Thoracic aorta (tissue), 2 donors: ENCODE measurements around the gene GMPPA. TPM values are rescaled to one million over a fixed set of nuclear protein-coding genes. Genes with fewer than 3 reads are reported as not detected.

Source experiments
- ATAC-seq: fragments of 150-250 bp; one replicate; pipeline ENCODE4 v1.8.0; 2017; ENCODE audit warnings: low read depth; ENCODE audit not compliant: insufficient number of reproducible peaks, low FRiP score
- DNase-seq: peaks from one replicate; pipeline ENCODE4 v3.0.0-alpha.2; 2020; ENCODE audit warnings: low spot score
- H3K27ac ChIP-seq, 2 donors: fragments of 200-600 bp; sonication (generic); 1 replicate in 1 of 2; 2 replicates in 1 of 2; pipeline ENCODE4 v1.5.1; 2016; ENCODE audit warnings: mild to moderate bottlenecking in 2 of 2, moderate library complexity in 2 of 2
- H3K27me3 ChIP-seq: fragments of 200-600 bp; sonication (generic); replicated peaks from 2 replicates; pipeline ENCODE4 v1.6.0; 2016; ENCODE audit warnings: mild to moderate bottlenecking; ENCODE audit not compliant: insufficient read depth
- H3K36me3 ChIP-seq: fragments of 200-600 bp; sonication (generic); one replicate; pipeline ENCODE4 v1.5.1; 2016
- H3K4me1 ChIP-seq, 2 donors: fragments of 200-600 bp; sonication (generic); 1 replicate in 1 of 2; 2 replicates in 1 of 2; pipeline versions ENCODE4 v1.5.1 to v1.6.0; 2016; ENCODE audit warnings: low read depth in 2 of 2, mild to moderate bottlenecking in 1 of 2; ENCODE audit not compliant: control insufficient read depth in 1 of 2
- H3K4me3 ChIP-seq: fragments of 200-600 bp; sonication (generic); 2 replicates; pipeline ENCODE4 v1.5.1; 2016; ENCODE audit warnings: mild to moderate bottlenecking
- H3K9me3 ChIP-seq: fragments of 200-600 bp; sonication (generic); 2 replicates; pipeline ENCODE4 v1.5.1; 2016
- total RNA-seq, 2 donors: library from RNA; depleted of rRNA; stranded (reverse); fragments of >200 nt; gene quantifications; one replicate each; pipeline versions ENCODE4 v1.1.0 to v1.2.3, GENCODE V29; 2016
- TF ChIP-seq, protein P1 (sequence below): fragments of 200-600 bp; sonication (generic); IDR thresholded peaks from one replicate; pipeline ENCODE4 v1.5.1; 2019; ENCODE audit warnings: antibody characterized with exemption

Gene GMPPA
- total RNA-seq, 2 donors from 2014 or later: 30.5 to 56.5 TPM

DNA sequence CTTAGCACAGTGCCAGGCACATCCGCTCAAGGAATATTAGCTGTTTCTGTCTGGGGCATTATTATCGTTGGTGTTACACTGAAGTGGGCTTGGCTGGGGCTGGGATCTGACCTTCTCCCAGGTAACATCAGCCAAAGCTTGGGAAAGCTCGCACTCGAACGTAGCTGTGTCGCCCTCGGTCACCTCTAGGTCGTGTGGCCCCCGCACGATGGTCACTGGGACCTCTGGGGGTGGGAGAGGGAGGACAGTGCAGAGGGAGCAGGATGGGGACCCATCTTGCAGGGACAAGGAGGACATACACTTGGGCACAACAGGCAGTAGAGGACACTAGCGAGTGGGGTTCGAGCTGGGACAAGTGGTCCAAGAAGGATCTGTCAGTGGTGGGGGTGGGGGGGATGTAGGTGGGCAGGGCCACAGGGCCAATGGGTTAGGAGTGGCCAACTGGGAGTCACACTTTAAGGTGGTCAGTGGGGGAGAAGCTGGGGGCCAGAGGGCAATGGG is 54.8 kb downstream of the GMPPA start:
- Histone ChIP-seq H3K27ac (no peak overlapping the region), H3K4me3 (no peak overlapping the region), H3K4me1 (peaks cover 10 to 18% of the 10 kb centered on the region in 2 donors), H3K9me3 (no peaks in the 10 kb centered on the region), H3K27me3 (no peaks in the 10 kb centered on the region), H3K36me3 (peaks cover 5% of the 10 kb centered on the region)
- ATAC-seq: no peak
- TF ChIP-seq, protein P1, sequence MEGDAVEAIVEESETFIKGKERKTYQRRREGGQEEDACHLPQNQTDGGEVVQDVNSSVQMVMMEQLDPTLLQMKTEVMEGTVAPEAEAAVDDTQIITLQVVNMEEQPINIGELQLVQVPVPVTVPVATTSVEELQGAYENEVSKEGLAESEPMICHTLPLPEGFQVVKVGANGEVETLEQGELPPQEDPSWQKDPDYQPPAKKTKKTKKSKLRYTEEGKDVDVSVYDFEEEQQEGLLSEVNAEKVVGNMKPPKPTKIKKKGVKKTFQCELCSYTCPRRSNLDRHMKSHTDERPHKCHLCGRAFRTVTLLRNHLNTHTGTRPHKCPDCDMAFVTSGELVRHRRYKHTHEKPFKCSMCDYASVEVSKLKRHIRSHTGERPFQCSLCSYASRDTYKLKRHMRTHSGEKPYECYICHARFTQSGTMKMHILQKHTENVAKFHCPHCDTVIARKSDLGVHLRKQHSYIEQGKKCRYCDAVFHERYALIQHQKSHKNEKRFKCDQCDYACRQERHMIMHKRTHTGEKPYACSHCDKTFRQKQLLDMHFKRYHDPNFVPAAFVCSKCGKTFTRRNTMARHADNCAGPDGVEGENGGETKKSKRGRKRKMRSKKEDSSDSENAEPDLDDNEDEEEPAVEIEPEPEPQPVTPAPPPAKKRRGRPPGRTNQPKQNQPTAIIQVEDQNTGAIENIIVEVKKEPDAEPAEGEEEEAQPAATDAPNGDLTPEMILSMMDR: no peak
- no peak for DNase-seq

DNA sequence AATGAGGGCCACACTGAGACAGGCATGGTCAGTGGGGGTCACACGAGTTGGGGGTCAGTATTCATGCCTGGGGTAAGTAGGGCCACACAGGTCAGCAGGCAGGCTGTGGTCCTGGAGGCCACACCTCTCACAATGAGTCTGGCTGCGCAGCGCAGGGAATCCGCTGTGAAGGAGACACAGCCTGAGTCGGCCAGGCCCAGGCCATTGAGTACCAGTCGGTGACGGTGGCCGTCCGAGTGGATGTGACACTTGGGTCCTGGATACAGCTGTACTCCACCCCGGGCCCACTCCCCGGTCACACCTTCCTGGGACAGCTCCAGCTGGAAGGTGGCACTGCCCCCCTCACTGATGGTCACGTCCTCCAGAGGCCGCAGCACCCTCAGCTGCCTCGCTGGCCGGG is 55.7 kb downstream of the GMPPA start:
- DNase-seq: no peak
- peaks cover 5% of the 10 kb centered on the region for H3K36me3 ChIP-seq

DNA sequence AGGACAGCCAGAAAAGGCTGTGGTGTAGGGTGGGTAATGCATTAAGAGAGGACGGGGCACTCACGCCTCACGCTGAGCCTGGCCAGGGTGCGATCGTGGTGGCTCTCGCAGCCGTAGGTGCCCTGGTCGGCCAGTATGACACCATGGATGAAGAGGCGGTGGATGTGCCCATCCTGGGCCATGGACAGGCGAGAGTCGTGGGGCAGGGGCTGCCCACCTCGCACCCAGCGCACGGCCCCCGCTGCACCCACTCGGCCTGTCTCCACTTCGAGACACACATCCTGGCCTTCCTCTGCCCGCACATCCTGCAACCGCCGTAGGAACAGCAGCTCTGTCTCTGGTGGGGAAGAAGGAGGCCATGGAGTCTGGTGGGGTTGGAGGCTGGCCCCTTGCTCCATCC is 57.3 kb downstream of the GMPPA start:
- Histone ChIP-seq H3K4me3 (no peak overlapping the region), H3K27ac (no peak overlapping the region), H3K4me1 (peaks cover 10 to 18% of the 10 kb centered on the region in 2 donors), H3K9me3 (no peaks in the 10 kb centered on the region), H3K27me3 (no peaks in the 10 kb centered on the region), H3K36me3 (peaks cover 5% of the 10 kb centered on the region)
- ATAC-seq (no peak), DNase-seq (no peak)
- TF ChIP-seq, protein P1: no peak

More for the DNA sequence above, 55.7 kb downstream of the GMPPA start:
- TF ChIP-seq, protein P1: no peak
- Histone ChIP-seq H3K4me1 (peaks cover 10 to 18% of the 10 kb centered on the region in 2 donors), H3K27ac (no peak overlapping the region), H3K9me3 (no peaks in the 10 kb centered on the region), H3K27me3 (no peaks in the 10 kb centered on the region), H3K4me3 (no peak overlapping the region)
- no peak for ATAC-seq

DNA sequence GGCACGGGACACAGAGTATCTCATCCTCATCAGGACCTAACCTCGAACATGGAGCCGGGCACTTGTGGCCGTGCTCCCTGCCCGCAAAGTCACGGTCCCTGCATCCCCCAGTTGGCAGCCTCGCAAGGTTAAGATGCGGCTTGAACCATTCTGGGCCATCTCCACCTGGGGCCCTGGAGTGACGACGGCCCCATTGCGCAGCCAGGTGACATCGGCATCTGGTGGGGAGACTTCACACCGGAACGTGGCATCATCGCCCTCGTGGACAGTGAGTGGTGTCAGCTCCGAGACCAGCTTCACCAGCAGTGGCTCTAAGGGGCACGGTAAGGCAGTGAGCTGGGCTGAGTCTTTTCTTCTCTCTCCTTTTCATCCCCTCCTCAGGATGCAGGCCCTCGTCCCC is 57.7 kb downstream of the GMPPA start:
- DNase-seq: no peak
- H3K4me3 ChIP-seq: no peak overlapping the region
- no peaks in the 10 kb centered on the region for H3K9me3 ChIP-seq
- H3K4me1 ChIP-seq: peaks cover 10 to 16% of the 10 kb centered on the region in 2 donors
- H3K36me3 ChIP-seq: peaks cover 5% of the 10 kb centered on the region
- no peak overlapping the region for H3K27ac ChIP-seq
- ATAC-seq: no peak
- TF ChIP-seq, protein P1: no peak
- no peaks in the 10 kb centered on the region for H3K27me3 ChIP-seq

Other genes starting within 250 kb of the GMPPA start
- gene TUBA4B, start 245.6 kb upstream of the GMPPA start, total RNA-seq: not detected
- gene TUBA4A, start 245.0 kb upstream of the GMPPA start, total RNA-seq: 10 to 100 TPM; 20.4 to 84.6 TPM
- 10 to 100 TPM; 56.9 to 61.2 TPM for gene DNAJB2, start 219.5 kb upstream of the GMPPA start, total RNA-seq
- not detected for gene PTPRN, start 189.5 kb upstream of the GMPPA start, total RNA-seq
- not detected for gene RESP18, start 166.1 kb upstream of the GMPPA start, total RNA-seq
- gene DNPEP, start 111.0 kb upstream of the GMPPA start, total RNA-seq: 10 to 100 TPM; 42.7 to 51.2 TPM
- gene DES, start 80.5 kb upstream of the GMPPA start, total RNA-seq: 100 to 1,000 TPM; 146 to 302 TPM
- 100 to 1,000 TPM; 426 to 455 TPM for gene SPEG, start 64.0 kb upstream of the GMPPA start, total RNA-seq
- gene ASIC4, start 15.6 kb downstream of the GMPPA start, total RNA-seq: under 1 TPM in 1 of 2 donors, not detected in 1; 0.41 TPM
- gene CHPF, start 44.9 kb downstream of the GMPPA start, total RNA-seq: 100 to 1,000 TPM; 184 to 269 TPM
- gene TMEM198, start 45.1 kb downstream of the GMPPA start, total RNA-seq: 1 to 10 TPM; 1.4 to 3.9 TPM
- 100 to 1,000 TPM in 1 of 2 donors, 10 to 100 TPM in 1; 88.7 to 151 TPM for gene OBSL1, start 72.6 kb downstream of the GMPPA start, total RNA-seq
- gene INHA, start 73.4 kb downstream of the GMPPA start, total RNA-seq: 1 to 10 TPM; 1.2 to 1.6 TPM
- 10 to 100 TPM; 20.0 to 25.3 TPM for gene STK11IP, start 99.0 kb downstream of the GMPPA start, total RNA-seq
- 1 to 10 TPM; 5.6 to 6.5 TPM for gene SLC4A3, start 128.7 kb downstream of the GMPPA start, total RNA-seq